ENCODE measurements around the gene FRG1.
"Not testable (repeated sequence)": the region's sequence is repeated elsewhere in the genome, so short reads cannot be mapped to it uniquely, and the experiment has no call there.

FRG1 gene

DNA sequence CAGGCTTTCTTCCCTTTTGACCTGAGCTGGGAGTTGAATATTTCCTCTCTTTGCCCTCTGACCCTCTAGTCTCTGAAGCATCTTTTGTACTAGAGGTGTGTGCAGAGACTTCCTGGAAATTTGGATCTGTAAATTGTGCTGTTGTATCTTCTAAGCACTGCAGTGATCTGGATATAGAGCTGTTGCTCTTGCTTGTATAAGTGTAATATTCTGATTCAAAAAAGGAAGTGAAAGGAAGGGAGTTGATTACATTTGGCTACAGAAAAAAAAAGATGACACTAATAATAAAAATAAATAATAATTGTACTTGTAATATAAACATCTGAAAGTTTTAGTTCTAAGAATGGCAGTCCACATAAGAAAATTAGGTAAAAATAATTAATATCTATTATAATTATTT is 33.0 kb downstream of the FRG1 start:
- H3K36me3 ChIP-seq (ENCODE audit: insufficient read depth, low read length), result no peaks in the 10 kb centered on the region
- no peak overlapping the region for H3K9ac ChIP-seq (ENCODE audit: low read depth, low read length)
- H3K9me3 ChIP-seq (ENCODE audit: control insufficient read depth, insufficient read depth, low read length), result no peaks in the 10 kb centered on the region
- no peaks in the 10 kb centered on the region for H3K4me1 ChIP-seq (ENCODE audit: insufficient read depth, low read length)

- no peak overlapping the region for H3K9ac ChIP-seq (ENCODE audit: low read depth, low read length)
- no peaks in the 10 kb centered on the region for H3K9me3 ChIP-seq (ENCODE audit: control insufficient read depth, insufficient read depth, low read length)
- H3K4me1 ChIP-seq (ENCODE audit: insufficient read depth, low read length), result no peaks in the 10 kb centered on the region
- H3K36me3 ChIP-seq (ENCODE audit: insufficient read depth, low read length), result no peaks in the 10 kb centered on the region
These were observed 33.4 kb downstream of the FRG1 start for GRCh38 chr4:189974056-189974455.

GRCh38 chr4:189979196-189980047 is 38.8 kb downstream of the FRG1 start:
- Histone ChIP-seq H3K36me3 (ENCODE audit: insufficient read depth, low read length) (no peaks in the 10 kb centered on the region), H3K9me3 (ENCODE audit: control insufficient read depth, insufficient read depth, low read length) (no peaks in the 10 kb centered on the region), H3K4me1 (ENCODE audit: insufficient read depth, low read length) (no peaks in the 10 kb centered on the region), H3K9ac (ENCODE audit: low read depth, low read length) (no peak overlapping the region)

- not testable (repeated sequence) for H3K4me1 ChIP-seq (ENCODE audit: insufficient read depth, low read length); H3K9me3 ChIP-seq (ENCODE audit: control insufficient read depth, insufficient read depth, low read length)
These were observed 39.6 kb downstream of the FRG1 start for GRCh38 chr4:189980292-189980691.

GRCh38 chr4:189981970-189982369 is 41.3 kb downstream of the FRG1 start:
- Histone ChIP-seq H3K9me3 (ENCODE audit: control insufficient read depth, insufficient read depth, low read length) (no peaks in the 10 kb centered on the region), H3K9ac (ENCODE audit: low read depth, low read length) (no peak overlapping the region), H3K36me3 (ENCODE audit: insufficient read depth, low read length) (no peaks in the 10 kb centered on the region), H3K4me1 (ENCODE audit: insufficient read depth, low read length) (no peaks in the 10 kb centered on the region)

More at GRCh38 chr4:189980292-189980691, 39.6 kb downstream of the FRG1 start:
- H3K9ac ChIP-seq (ENCODE audit: low read depth, low read length); H3K36me3 ChIP-seq (ENCODE audit: insufficient read depth, low read length): not testable (repeated sequence)

DNA sequence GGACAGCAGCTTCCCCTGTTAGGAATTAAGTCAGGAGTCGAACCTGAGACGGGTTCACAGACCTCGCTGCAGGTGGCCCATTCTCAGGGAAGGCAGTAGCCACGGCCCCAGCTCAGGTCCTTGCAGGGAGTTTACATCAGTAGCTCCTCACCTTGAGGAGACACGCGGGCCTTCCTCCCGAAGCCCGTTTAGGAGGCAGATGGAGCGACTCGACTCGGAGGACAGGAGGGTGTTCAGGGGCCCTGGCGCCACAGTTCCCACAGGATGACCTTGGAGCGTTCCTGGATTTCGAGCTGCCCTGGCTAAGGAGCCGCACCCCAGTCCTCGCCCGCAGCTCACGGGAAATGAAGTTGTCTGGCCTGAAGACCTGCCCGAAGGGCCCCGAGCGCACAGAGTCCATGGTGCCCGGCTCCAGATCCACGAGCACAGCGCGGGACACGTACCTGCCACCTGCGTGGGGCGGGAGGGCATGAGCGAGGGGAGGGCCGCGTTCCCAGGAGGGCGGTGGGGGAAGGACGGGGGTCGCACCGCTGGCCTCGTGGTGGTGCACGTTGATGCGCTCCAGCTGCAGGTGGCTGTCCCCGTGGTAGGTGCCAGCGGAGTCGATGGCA is 43.3 kb downstream of the FRG1 start:
- not testable (repeated sequence) for H3K9ac ChIP-seq (ENCODE audit: low read depth, low read length); H3K36me3 ChIP-seq (ENCODE audit: insufficient read depth, low read length); H3K9me3 ChIP-seq (ENCODE audit: control insufficient read depth, insufficient read depth, low read length); H3K4me1 ChIP-seq (ENCODE audit: insufficient read depth, low read length)

- H3K9me3 ChIP-seq (ENCODE audit: control insufficient read depth, insufficient read depth, low read length); H3K9ac ChIP-seq (ENCODE audit: low read depth, low read length); H3K4me1 ChIP-seq (ENCODE audit: insufficient read depth, low read length); H3K36me3 ChIP-seq (ENCODE audit: insufficient read depth, low read length): not testable (repeated sequence)
These were observed 44.0 kb downstream of the FRG1 start for GRCh38 chr4:189984661-189985060.

DNA sequence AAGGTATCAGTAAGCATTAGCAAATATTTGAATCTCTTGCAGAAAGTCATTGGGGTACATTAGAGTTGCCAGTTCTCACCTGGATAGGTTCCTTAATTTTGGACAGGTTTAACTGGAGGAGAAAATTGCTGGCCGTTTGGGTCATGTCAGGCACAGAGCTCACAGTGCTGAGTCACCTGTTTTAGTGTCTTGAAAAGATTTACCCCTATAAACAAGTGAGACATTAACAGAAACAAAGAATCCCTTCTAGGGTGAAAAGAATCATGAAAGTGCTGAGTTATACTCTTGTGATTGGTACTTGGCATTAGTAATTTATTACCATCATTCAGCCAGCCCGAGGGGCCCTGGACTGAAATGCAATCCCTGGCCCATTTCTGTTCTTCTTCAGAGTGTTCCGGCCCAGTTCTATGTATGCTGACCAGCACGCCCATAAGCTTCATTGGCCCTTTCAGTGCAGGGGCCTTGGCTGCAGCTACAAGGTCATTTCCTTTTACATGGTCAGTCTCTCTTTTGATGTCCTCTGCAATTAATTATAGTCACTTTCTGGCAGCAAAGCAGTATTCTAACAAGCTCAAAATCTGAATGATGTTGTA is 45.1 kb downstream of the FRG1 start:
- not testable (repeated sequence) for H3K36me3 ChIP-seq (ENCODE audit: insufficient read depth, low read length); H3K9ac ChIP-seq (ENCODE audit: low read depth, low read length); H3K4me1 ChIP-seq (ENCODE audit: insufficient read depth, low read length); H3K9me3 ChIP-seq (ENCODE audit: control insufficient read depth, insufficient read depth, low read length)

GRCh38 chr4:189988877-189989431 is 48.3 kb downstream of the FRG1 start:
- H3K36me3 ChIP-seq (ENCODE audit: insufficient read depth, low read length), result no peaks in the 10 kb centered on the region
- no peaks in the 10 kb centered on the region for H3K4me1 ChIP-seq (ENCODE audit: insufficient read depth, low read length)
- no peaks in the 10 kb centered on the region for H3K9me3 ChIP-seq (ENCODE audit: control insufficient read depth, insufficient read depth, low read length)
- no peak overlapping the region for H3K9ac ChIP-seq (ENCODE audit: low read depth, low read length)

DNA sequence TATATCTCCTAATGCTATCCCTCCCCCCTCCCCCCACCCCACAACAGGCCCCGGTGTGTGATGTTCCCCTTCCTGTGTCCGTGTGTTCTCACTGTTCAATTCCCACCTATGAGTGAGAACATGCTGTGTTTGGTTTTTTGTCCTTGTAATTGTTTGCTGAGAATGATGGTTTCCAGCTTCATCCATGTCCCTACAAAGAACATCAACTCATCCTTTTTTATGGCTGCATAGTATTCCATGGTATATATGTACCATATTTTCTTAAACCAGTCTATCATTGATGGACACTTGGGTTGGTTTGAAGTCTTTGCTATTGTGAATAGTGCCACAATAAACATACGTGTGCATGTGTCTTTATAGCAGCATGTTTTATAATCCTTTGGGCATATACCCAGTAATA is 49.3 kb downstream of the FRG1 start:
- H3K9me3 ChIP-seq (ENCODE audit: control insufficient read depth, insufficient read depth, low read length); H3K36me3 ChIP-seq (ENCODE audit: insufficient read depth, low read length); H3K4me1 ChIP-seq (ENCODE audit: insufficient read depth, low read length); H3K9ac ChIP-seq (ENCODE audit: low read depth, low read length): not testable (repeated sequence)
